Measurements from ENCODE around the gene RPL10. TPM values are rescaled to one million over a fixed set of nuclear protein-coding genes. Genes with fewer than 3 reads are reported as not detected.

Gene RPL10
- total and polyA plus RNA-seq, 2 donors (not counting 3 experiments of a cell fraction or from before 2014, with no cell fraction given), result 2,493 to 7,586 TPM

DNA sequence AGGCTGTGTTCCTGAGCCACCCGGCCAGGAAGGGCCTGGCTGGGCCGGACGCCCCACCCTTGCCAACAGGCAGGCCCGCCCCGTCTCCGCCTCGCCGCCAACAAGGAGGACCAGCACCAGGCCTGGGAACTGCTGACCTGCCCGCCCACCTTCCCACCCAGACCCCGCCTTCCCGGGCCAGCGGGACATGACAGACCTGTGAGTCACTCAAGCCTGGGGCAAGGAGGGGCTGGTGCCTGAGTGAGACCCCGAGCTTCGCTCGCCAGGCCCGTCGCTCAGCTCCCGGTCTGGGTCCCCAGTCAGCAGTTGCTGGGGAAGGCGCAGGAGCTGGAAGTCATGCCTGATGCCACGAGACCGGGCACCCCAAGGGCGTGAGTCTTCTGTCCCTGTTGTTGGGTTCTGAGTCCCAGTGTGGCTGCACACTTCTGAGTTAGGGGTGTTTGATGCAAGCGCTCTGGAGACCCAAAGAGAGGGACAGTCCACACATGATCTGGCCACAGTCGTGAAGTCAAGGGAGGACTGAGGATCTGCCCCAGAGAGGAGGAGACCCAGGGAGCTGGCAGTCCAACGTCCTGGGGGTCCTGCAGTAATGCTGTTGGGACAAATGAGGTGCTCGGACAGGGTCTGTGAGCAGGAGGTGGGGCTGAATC lies 11.2 kb downstream of the RPL10 start, which contains the start of gene DNASE1L1:
Gene DNASE1L1, minus strand, starts transcription at position 33 of the 650 bp plus-strand sequence. CDS start 3,686 bp downstream, outside the sequence.
- Histone ChIP-seq H3K79me2 (ENCODE audit: control insufficient read depth, insufficient read depth, low read length) (peaks cover 14% of the 10 kb centered on the region), H3K4me1 (ENCODE audit: control insufficient read depth, extremely low read depth, insufficient read depth, low read length) (peaks cover 22% of the 10 kb centered on the region), H3K4me3 (replicated peaks in 1 of 3; ENCODE audit: insufficient read depth in 1 of 3, low read depth in 1 of 3, low read length in 3 of 3) (peak within 1 kb of the TSS; percentile 45 to 72 (median 72)), H2AFZ (ENCODE audit: low read depth, low read length) (no peak within 1 kb of the TSS), H4K20me1 (replicated peaks; ENCODE audit: control insufficient read depth, extremely low read depth, insufficient read depth, low read length) (no peaks in the 10 kb centered on the region), H3K9me3 (replicated peaks; ENCODE audit: control insufficient read depth, insufficient read depth, low read length) (no peaks in the 10 kb centered on the region), H3K9ac (replicated peaks; ENCODE audit: extremely low read depth, insufficient read depth, low read length) (peak within 1 kb of the TSS; percentile 65), H3K27ac (ENCODE audit: insufficient read depth, low read depth, low read length) (peak within 1 kb of the TSS; percentile 69), H3K27me3 (ENCODE audit: control insufficient read depth in 2 of 2, insufficient read depth in 2 of 2, low read length in 2 of 2) (no peaks in the 10 kb centered on the region), H3K36me3 (ENCODE audit: control insufficient read depth in 2 of 2, extremely low read depth in 1 of 2, insufficient read depth in 2 of 2, low read length in 2 of 2) (no peaks in the 10 kb centered on the region), H3K4me2 (ENCODE audit: insufficient read depth, low read length) (peak within 1 kb of the TSS; percentile 74), H3K9me1 (replicated peaks; ENCODE audit: control insufficient read depth, extremely low read depth, insufficient read depth, low read length) (no peaks in the 10 kb centered on the region)
- DNase-seq (ENCODE audit: low read depth, low spot score) (peak; percentile 92), FAIRE-seq (peak; percentile 96)
- POLR2A ChIA-PET, result interaction anchor here (1.0 kb wide), 1 partner anchor 10 kb away, joined by 3 read pairs; no protein-coding TSS in a partner anchor
- intact Hi-C loops (cut with micrococcal nuclease), result loop anchor here (1.0 to 5.0 kb wide), 5 partner anchors 8 to 118 kb away; partner anchors contain the start of genes ATP6AP1, FAM50A and FLNA
- dilution Hi-C loops (cut with MboI; ENCODE audit: extremely low pct_ligation_motif_present, low sequenced_read_pairs), result no loop called here
- TF ChIP-seq MAX (IDR thresholded peaks at IDR 0.05; ENCODE audit: insufficient read depth, insufficient read length) (no peak), GATA2 (IDR thresholded peaks at IDR 0.05; ENCODE audit: insufficient read depth, insufficient read length, low read depth, low read length) (no peak), CTCF (IDR thresholded peaks at IDR 0.05; ENCODE audit: extremely low read depth in 1 of 2, insufficient read depth in 1 of 2, low read depth in 1 of 2, low read length in 2 of 2) (no peak), EZH2 (IDR thresholded peaks at IDR 0.05; ENCODE audit: borderline replicate concordance, low read depth, low read length, severe bottlenecking) (no peak), FOS (IDR thresholded peaks at IDR 0.05; ENCODE audit: borderline replicate concordance, insufficient read depth, low read length) (peak; percentile 83), POLR2AphosphoS5 (IDR thresholded peaks at IDR 0.05; ENCODE audit: insufficient read depth, low read depth, low read length) (peak; percentile 48), POLR2A (IDR thresholded peaks at IDR 0.05; ENCODE audit: low read depth, low read length) (peak; percentile 49), MYC (IDR thresholded peaks at IDR 0.05; ENCODE audit: low read depth, low read length) (no peak), JUN (IDR thresholded peaks at IDR 0.05; ENCODE audit: borderline replicate concordance, insufficient read depth, insufficient read length, low read depth) (no peak)
- CTCF ChIA-PET, result interaction anchor here (1.0 to 1.5 kb wide), 4 partner anchors 11 to 119 kb away, joined by 3 to 6 read pairs (median 4); partner anchors contain the start of genes RPL10 and SLC10A3
- no TSS peak for BruUV-seq (replicated peaks)

All from endothelial cell of umbilical vein (primary cell).